Activated effector memory CD4-positive, alpha-beta T cell treated with Interleukin-2 at 50 U/mL for 16 hours (primary cell): ENCODE data around the gene YWHAQ.

ENCODE experiments used
- DNase-seq: peaks from one replicate; pipeline ENCODE4 v3.0.0-alpha.2; 2020

YWHAQ gene

GRCh38 chr2:9654452-9655100 lies 23.8 kb upstream of the YWHAQ start:
- DNase-seq, result no peak

GRCh38 chr2:9653485-9654271 lies 22.9 kb upstream of the YWHAQ start:
- DNase-seq, result no peak

- no peak for DNase-seq
Observed at GRCh38 chr2:9652898-9653479, 22.2 kb upstream of the YWHAQ start.

GRCh38 chr2:9652267-9652666 lies 21.5 kb upstream of the YWHAQ start:
- no peak for DNase-seq

GRCh38 chr2:9650119-9650821 lies 19.5 kb upstream of the YWHAQ start:
- DNase-seq, result no peak

GRCh38 chr2:9649261-9649660 lies 18.5 kb upstream of the YWHAQ start:
- no peak for DNase-seq

- no peak for DNase-seq
Observed at GRCh38 chr2:9648821-9649220, 18.0 kb upstream of the YWHAQ start.

GRCh38 chr2:9647884-9648283 lies 17.1 kb upstream of the YWHAQ start:
- DNase-seq, result no peak

- DNase-seq, result no peak
Observed at GRCh38 chr2:9646196-9647030, 15.6 kb upstream of the YWHAQ start.

GRCh38 chr2:9644603-9645002 lies 13.8 kb upstream of the YWHAQ start:
- no peak for DNase-seq

- DNase-seq, result no peak
Observed at GRCh38 chr2:9644021-9644420, 13.2 kb upstream of the YWHAQ start.

GRCh38 chr2:9641641-9642040 lies 10.8 kb upstream of the YWHAQ start:
- no peak for DNase-seq

GRCh38 chr2:9640403-9641104 lies 9.8 kb upstream of the YWHAQ start:
- no peak for DNase-seq

GRCh38 chr2:9639740-9640343 lies 9.0 kb upstream of the YWHAQ start:
- DNase-seq, result no peak

GRCh38 chr2:9639000-9639602 lies 8.3 kb upstream of the YWHAQ start:
- DNase-seq, result no peak

GRCh38 chr2:9638532-9638931 lies 7.7 kb upstream of the YWHAQ start:
- no peak for DNase-seq

- no peak for DNase-seq
Observed at GRCh38 chr2:9637330-9637729, 6.5 kb upstream of the YWHAQ start.

- no peak for DNase-seq
Observed at GRCh38 chr2:9634133-9634532, 3.3 kb upstream of the YWHAQ start.

- no peak for DNase-seq
Observed at GRCh38 chr2:9631878-9632700, 1.3 kb upstream of the YWHAQ start.

GRCh38 chr2:9631553-9631819 lies 689 bp upstream of the YWHAQ start:
- no peak for DNase-seq
